ENCODE results near the gene UGT3A2.
"Not testable (repeated sequence)": the region's sequence is repeated elsewhere in the genome, so short reads cannot be mapped to it uniquely, and the experiment has no call there.

The UGT3A2 gene

DNA sequence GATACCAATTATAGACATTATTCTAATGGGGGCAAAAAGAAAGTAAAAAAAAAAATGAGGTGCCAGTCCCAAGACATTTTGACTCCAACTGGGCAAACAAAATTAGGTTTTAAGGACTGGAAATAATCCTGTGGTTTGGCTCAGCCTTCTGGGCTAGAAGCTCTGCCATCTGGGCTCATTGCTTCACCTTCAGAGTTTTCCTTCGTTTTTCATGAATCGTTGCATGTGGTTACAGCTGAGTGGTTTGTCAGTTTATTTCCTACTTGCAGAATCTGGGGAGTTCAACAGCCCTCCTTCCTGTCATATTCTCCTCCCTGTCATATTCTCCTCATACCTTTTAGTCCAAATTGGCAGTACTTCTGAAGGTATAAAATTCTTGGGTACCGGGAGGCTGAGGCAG lies 12.0 kb downstream of the UGT3A2 start:
- no peak for DNase-seq (ENCODE audit: low read depth)

DNA sequence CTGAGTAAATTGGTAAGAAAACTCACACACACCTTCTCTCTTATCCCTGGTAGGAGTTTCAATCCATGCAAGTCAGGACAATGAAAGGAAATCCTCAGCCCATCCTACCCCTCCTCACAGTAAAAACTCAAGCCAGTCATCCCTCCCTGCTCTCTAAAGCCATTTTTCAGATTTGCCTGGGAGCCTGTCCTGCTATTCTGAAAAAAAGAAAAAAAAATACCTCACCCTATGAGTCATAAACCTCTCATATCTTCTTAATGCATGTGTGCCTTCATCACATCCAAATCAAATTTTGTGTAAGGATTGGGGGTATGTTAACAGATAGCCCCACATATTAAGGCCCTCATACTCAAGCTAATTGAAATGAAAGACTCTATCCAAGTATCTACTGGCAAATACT lies 14.1 kb downstream of the UGT3A2 start:
- no peak for DNase-seq (ENCODE audit: low read depth)

DNA sequence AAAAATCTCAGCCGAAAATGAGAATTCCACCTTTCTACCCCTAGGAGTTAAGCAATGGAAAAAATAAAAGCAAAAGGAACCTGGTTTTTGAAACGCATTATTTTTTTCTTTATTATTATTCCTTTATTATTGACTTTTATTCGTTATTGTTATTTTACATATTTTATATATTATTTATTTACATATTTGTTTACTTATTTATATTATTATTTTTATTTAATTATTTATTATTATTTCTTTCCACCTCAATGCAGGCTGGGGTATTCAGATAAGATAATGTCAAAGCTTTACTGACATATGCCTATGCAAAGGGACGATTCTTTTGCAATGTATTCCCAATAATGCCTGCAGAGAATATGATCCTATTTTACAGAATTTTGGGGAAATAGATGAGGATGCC lies 16.7 kb downstream of the UGT3A2 start:
- no peak for DNase-seq (ENCODE audit: low read depth)

DNA sequence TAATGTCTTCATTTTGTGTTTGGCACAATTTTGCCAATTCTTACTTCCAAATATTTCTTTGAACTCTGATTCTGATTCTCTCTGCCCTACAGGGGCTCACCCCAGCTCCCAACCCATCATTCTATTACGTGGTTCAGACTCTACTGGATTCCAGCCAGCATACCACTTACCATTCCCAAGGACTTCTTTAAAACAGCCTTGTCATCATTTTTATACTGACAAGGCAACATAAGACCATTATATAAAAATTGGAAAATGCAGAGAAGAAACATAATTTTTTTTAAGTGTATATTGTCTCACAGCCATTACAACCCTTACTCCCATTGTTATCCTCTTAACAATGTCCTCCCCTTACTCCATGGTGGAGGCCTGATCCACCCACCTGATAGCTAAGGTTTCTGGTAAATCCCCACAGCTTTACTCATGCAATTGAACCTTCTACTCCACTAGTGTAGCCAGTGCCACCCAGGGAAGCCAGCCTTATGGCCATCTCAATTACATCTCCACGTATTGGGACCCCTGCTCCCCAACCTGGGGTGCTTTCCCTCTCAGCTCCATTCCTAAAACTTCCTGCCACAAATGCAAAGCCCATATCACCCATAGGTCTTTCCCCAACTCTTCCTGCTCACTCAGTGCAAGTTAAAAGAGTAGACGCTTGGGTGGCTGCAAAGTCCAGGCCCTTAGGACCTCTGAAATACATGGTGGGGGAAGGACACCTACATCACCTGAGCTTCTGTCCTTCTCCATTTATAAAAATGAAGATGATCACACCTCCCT lies 19.1 kb downstream of the UGT3A2 start:
- no peak for DNase-seq (ENCODE audit: low read depth)

DNA sequence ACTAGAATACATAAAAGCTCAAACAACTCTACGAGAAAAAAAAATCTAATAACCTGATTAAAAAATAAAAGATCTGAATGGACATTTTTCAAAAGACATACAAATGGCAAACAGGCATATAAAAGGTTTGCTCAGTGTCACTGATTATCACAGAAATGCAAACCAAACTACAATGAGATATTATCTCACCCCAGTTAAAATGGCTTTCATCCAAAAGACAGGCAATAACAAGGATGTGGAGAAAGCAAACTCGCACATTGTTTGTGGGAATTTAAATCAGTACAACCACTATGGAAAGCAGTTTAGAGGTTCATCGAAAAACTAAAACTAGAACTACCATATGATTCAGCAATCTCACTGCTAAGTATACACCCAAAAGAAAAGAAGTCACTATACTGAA lies 20.8 kb downstream of the UGT3A2 start:
- DNase-seq (ENCODE audit: low read depth) = no peak

DNA sequence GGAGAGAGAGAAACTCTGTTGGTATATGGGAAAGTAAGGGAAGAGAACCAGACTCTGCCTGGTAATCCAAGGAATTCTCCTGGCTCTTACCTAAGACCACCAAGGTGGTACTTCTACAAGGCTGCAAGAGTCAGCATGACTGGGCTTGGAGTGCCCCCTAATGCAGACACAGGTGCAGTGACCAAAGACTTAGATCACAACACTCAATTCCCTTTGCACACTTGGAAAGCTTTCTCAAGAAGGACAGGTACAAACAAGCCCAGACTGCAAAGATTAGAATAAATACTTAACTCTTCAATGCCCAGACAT lies 25.2 kb downstream of the UGT3A2 start:
- DNase-seq (ENCODE audit: low read depth) = no peak

DNA sequence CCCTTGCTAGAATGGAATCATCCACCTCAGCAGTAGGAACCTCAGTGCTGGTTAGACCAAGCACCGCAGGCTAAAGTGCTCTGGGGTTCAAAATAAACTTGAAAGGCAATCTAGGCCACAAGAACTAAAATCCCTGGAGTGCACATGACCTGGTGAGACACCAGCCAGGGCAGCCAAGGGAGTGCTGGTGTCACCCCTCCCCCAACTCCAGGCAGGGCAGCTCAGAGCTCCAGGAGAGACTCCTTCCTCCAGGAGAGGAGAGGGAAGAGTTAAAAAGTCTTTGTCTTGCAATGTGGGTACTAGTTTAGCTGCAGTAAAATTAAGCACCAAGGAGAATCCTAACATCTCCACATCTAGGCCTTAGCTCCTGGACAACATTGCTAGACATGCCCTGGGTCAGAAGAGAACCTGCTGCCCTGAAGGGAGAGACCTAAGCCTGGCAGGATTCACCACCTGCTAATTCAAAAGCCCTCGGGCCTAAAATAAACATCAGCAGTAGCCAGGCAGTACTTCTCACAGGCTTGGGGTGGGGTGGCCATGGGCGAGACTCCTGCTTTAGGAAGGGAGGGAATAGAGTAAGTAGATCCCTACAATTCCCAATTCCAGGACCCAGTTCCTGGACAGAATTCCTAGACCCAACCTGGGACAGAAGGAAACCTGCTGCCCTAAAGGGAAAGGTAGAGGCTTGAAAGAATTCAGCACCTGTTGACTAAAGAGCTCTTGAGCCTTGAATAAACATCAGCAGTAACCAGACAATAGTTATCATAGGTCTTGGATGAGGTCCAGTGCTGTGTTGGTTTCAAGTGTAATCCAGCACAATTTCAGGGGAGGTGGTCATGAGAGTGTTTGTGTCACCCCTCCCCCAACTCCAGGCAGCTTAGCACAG lies 25.8 kb downstream of the UGT3A2 start:
- no peak for DNase-seq (ENCODE audit: low read depth)

DNA sequence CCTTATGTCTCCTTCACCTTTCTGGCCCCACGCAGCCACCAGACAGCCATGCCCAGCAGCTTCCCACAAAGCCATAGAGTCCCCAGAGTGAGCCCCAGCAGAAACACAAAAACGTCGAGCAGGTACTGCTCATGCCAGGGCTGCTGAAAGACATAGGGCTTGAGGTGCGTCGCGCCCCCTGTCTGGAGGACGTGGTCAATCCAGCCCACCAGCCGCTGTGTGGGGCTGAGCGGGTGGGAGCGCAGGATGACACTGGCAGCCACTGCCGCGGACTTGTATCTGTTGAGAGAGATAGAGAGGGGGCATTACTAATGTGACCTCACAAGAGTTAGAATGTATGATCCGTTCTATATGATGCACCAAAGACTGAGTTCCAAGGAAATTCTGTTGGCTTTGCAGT lies 31.0 kb downstream of the UGT3A2 start:
- DNase-seq (ENCODE audit: low read depth) = no peak

DNA sequence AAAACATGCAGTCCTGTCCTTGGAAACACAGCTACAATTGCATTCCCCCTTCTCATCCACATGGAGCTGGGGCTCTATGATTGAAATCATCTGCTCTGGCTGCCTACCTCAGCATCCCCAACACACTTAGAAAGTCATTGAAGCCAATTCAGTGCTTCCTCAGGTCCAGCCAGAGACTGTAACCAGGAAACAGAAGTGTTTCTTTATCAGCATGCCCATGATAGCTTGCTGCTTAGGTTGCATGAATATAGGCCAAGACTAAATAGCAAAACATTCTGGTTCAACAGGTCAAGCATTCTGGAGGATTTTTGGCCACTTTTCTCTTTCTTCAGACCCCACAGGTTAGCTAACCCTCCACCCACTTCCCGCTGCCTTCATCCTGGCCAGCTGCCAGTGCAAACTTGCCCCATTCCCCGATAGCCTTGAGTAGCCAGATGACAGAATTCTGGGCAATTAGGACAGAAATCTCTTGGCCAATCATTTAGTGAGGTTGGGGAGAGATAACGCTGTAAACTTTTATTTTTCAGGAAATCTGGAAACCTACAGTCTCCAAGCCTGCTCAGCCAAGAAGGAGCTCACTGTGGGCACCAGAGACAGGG lies 32.0 kb downstream of the UGT3A2 start:
- DNase-seq (ENCODE audit: low read depth) = not testable (repeated sequence)

DNA sequence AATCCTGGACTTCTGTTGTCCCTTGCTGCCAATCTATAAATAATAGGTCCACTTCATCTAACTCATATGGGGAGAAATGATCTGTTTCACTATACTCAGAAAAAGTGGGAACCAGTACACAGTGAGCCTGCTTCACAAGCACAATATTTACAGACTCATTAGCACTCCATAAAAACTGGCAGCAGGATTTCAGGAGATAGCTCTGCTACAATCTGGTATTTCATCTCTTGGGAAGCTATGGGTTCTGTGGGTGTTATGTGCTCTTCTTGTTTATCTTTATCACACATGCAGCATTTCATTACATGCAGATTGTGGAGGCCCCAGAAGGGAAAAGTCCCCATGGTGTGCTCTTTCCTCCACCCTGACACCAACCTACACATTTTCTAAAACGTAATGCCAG lies 33.2 kb downstream of the UGT3A2 start:
- DNase-seq (ENCODE audit: low read depth) = no peak

DNA sequence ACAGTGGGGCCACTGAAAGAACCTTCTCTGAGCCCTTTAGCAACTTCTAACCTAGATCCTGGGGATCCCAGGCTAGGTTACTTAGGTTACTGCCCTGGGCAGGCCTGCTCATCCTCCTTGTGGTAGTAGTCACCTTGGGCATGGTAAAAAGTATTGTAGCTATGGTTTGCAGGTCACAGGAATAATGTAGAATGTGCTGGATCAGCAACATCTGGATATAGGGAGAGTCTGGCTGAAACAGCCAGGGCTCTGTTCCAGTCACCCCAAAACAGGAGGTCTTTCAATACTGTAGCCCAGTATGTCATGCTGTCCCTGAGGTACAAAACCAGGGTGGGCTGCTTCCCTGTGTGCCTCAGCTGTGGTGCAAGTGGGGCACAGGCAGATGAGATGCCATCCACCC lies 33.6 kb downstream of the UGT3A2 start:
- DNase-seq (ENCODE audit: low read depth) = no peak

DNA sequence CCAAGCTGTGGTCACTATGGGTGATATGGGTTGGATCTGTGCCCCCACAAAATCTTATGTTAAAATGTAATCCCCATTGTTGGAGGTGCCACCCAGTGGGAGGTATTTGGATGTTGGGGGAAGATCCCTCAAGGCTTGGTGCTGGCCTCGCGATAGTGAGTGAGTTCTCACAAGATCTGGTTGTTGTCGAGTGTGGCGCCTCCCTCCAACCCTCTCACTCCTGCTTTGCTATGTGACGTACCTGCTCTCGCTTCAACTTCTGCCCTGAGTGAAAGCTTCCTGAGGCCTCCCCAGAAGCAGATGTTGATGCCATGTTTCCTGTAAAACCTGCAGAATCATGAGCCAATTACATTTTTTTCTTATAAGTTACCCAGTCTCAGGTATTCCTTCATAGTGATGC lies 35.5 kb downstream of the UGT3A2 start:
- DNase-seq (ENCODE audit: low read depth) = no peak

DNA sequence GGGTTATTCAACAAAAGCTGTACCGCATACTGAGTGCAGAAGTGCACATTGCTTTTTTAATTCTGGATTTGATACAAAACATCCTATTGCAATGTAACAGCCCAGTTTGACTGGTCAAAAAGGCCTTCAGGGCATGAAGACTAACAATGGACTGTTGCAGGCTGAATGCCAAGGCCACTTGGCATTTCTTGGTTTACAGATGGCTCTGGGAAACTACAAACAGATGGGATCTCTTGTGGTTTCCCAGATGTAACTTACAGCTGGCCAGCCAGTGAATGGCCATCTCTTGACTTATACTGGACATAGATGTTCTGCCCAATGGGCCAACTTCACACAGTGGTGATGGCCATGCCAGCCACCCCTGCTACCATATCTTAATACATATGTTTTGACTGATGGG lies 36.8 kb downstream of the UGT3A2 start:
- no peak for DNase-seq (ENCODE audit: low read depth)

DNA sequence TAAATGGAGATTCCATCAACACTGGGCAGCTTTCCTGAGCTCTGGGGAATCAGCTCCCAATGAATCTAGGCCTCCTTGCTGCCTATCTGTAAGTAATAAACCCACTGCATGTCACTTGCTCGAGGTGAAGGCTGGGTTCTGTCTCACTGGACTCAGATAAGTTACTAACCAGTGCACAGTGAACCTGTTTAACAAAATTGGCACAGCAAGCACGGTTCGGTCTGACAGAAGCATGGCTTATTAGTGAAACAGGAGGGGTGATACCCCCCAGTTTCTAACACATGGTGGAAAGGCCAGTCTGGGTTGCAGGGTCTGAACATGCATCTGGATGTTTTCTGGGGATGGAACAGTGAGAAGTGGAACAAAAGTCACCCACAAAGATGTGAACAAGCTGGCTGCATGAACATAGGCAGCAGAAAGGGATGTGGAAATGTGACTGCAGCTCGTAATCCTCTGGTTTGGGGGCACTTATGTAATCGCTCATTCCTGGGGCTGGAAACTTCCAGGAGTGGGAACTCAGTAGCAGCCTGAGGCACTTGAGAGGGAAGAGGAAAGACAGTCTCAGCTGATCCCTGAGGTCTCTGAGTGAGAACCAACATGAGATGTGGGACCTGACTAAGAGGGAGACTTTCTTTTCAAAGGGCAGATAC lies 37.7 kb downstream of the UGT3A2 start:
- DNase-seq (ENCODE audit: low read depth) = no peak

DNA sequence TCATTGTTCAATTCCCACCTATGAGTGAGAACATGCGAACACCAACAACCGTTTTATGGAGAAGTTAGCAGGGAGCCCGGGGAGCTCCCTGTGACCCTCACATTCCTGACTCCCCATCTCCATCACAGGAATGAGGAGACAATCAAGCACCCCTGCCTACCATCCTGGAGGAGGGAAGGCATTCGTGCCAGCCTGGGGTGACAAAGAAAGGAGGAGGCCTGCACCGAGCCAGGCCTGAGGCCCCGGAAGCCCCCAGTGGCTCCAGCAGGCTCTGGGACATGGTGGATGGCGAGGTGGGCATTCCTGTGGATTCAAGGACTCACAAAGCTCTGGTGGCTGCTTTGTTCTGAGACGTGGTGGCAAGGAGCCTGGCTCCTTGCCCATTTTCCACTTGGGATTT lies 39.0 kb downstream of the UGT3A2 start:
- DNase-seq (ENCODE audit: low read depth) = no peak

DNA sequence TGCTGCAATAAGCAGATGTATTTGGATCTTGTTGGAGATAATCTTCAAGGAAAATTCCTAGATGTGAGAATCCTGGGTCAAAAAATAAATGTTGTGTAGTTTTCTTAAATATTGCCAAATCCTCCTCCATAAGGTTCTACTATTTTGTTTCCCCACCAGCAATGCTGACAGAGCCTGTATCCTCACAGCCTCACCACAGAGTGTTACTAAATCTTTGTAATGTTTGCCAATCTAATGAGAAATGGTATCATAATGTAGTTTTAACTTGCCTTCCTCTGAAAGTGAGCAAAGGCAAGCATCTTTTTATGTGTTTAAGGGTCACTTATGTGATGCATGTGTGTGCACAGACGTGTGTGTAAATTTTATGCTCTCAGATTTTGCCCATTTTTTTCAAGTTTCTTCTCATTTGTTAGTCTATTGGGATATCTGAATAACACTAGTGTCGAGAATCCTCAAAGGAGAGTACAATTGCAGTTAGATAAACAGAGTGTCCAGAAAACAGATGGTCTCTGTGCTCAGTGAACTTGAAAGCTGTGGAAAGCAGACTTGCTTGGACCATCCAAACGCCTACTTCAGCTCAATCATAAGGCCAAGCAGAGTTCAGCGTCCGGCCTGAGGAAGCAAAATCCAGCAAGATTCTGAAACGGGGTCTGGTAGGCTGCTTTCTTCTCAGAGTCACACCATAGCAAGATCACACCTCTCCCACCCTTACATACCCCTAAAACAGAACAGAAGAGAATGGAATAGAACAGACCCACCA lies 39.8 kb downstream of the UGT3A2 start:
- no peak for DNase-seq (ENCODE audit: low read depth)

DNA sequence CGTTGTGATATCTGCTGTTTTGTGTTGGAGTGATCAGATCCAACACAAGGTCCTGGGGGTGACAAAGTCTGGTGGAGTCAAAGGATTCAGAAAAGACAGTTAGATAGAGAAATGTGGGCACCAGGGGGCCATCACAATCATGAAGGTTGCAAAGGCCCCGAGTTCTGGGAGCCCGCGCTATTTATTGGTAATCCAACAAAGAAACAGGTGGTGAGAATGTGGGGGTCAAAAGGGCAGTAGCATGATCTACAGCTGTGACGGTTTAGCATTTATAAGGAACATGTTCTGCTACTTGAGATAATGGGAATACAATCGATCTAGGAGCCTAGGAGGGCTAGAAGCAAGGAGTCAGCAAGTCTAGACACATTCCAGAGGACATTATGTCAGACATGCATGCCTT lies 44.4 kb downstream of the UGT3A2 start:
- DNase-seq (ENCODE audit: low read depth) = not testable (repeated sequence)

DNA sequence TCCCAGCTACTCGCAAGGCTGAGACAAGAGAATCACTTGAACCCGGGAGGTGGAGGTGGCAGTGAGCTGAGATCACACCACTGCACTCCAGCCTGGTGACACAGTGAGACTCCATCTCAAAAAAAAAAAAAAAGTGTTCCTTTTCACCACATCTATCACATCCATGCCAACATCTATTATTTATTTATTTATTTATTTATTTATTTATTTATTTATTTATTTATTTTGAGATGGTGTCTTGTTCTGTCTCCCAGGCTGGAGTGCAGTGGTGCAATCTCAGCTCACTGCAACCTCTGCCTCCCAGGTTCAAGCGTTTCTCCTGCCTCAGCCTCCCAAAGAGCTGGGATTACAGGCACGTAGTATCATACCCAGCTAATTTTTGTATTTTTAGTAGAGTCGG lies 47.1 kb downstream of the UGT3A2 start:
- DNase-seq (ENCODE audit: low read depth) = not testable (repeated sequence)

DNA sequence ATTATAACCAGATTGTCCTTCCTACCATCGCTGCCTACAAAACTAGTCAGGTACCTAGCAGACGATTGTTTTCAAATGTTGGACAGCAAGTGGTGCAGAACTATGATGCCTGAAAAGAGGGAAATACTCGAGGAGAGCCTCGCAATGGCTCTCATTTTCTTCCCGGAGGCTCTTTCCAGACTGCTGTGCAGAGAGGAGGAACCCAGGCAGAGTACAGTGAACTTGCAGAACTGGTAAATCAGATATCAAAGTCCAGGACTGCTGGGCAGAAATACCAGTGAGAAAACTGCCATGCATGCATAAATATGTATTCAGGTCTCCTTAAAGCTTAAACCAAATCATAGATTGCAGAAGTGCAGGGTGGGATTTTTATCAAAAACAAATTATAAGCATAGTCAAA lies 49.1 kb downstream of the UGT3A2 start:
- no peak for DNase-seq (ENCODE audit: low read depth)

DNA sequence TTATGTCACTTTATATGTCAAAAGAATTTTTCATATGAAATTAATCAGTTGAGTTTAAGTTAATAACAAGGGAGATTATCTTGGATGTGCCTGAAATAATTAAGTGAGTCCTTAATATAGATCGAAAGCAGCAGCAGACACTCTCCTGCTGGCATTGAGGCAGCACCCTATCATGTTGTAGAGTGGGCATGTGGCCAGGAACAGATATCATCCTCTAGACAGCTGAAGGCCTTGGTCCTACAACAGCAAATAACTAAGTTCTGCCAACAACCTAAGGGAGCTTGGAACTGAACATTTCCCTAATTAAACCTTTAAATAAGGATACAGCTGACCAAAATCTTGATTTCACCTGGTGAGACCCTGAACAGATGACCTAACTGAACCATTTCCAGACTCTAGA lies 49.7 kb downstream of the UGT3A2 start:
- no peak for DNase-seq (ENCODE audit: low read depth)

DNA sequence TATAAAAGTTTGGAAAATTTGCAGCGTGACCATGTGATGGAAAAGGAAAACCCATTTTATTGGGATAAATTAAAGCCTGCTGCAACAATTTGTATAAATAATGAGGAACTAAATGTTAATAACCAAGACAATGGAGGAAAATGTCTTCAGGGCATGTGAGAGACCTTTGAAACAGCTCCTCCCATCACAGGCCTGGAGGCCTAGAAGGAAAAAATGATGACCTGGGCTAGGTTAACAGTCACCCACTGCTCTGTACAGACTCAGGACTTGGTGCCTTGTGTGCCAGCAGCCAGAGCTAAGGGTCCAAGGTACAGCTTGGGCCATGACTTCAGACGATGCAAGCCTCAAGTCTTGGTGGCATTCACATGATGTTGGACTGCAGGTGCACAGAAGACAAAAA lies 53.5 kb downstream of the UGT3A2 start:
- DNase-seq (ENCODE audit: low read depth) = no peak

DNA sequence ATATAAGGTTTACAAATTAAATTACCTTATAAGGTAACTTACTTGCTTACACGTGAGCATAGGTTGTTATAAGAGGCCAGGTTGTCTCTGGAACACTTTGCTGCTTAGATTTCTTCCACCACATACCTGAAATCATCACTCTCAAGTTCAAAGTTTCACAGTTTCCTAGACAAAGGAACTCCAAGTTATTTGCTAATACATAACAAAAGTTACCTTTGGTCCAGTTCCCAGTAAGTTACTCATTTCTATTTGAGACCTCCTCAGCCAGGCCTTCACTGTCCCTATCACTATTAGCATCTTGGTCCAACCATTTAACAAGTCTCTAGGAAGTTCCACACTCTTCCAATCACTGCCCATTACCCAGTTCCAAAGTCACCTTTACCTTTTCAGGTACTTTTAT lies 57.0 kb downstream of the UGT3A2 start:
- no peak for DNase-seq (ENCODE audit: low read depth)

All from stimulated activated CD8-positive, alpha-beta memory T cell treated with anti-CD3 and anti-CD28 coated beads, Interleukin-15, amount 100 ng/mL, for 1 hour (primary cell).